H9 (cell line): ENCODE results near the gene PITX1. TPM values are rescaled to one million over a fixed set of nuclear protein-coding genes. Genes with fewer than 3 reads are reported as not detected.

Experiments
- DNase-seq: peaks from one replicate; pipeline ENCODE4 v3.0.0-alpha.2; 2017
- H2AFZ ChIP-seq: one replicate; pipeline ENCODE4 v1.6.1; 2013; ENCODE audit warnings: mild to moderate bottlenecking, low read length, control low read depth, moderate library complexity
- H2AK5ac ChIP-seq: 2 replicates; pipeline ENCODE4 v1.6.1; 2013; ENCODE audit warnings: low read length, control low read depth, mixed read lengths; ENCODE audit not compliant: insufficient read length
- H2BK120ac ChIP-seq: one replicate; pipeline ENCODE4 v1.6.1; 2013; ENCODE audit warnings: low read depth, mild to moderate bottlenecking, low read length, control low read depth, inconsistent platforms; ENCODE audit not compliant: poor library complexity, severe bottlenecking
- H2BK12ac ChIP-seq: 2 replicates; pipeline ENCODE4 v1.6.1; 2013; ENCODE audit warnings: low read length, control low read depth, mixed read lengths, low read depth; ENCODE audit not compliant: insufficient read length
- H2BK15ac ChIP-seq: 2 replicates; pipeline ENCODE4 v1.6.1; 2013; ENCODE audit warnings: low read depth, low read length, control low read depth
- H2BK20ac ChIP-seq: one replicate; pipeline ENCODE4 v1.6.1; 2013; ENCODE audit warnings: low read depth, mild to moderate bottlenecking, low read length, control low read depth, inconsistent platforms; ENCODE audit not compliant: poor library complexity, severe bottlenecking
- H2BK5ac ChIP-seq: 2 replicates; pipeline ENCODE4 v1.6.1; 2013; ENCODE audit warnings: low read length, control low read depth, mixed read lengths; ENCODE audit not compliant: insufficient read length
- H3K14ac ChIP-seq: 2 replicates; pipeline ENCODE4 v1.6.1; 2013; ENCODE audit warnings: low read length, control low read depth; ENCODE audit not compliant: insufficient read depth
- H3K18ac ChIP-seq: 2 replicates; pipeline ENCODE4 v1.6.1; 2013; ENCODE audit warnings: low read depth, mild to moderate bottlenecking, mixed read lengths, low read length, control low read depth; ENCODE audit not compliant: insufficient read length
- H3K23ac ChIP-seq: 2 replicates; pipeline ENCODE4 v1.6.1; 2013; ENCODE audit warnings: low read length, control low read depth, mixed read lengths, low read depth; ENCODE audit not compliant: insufficient read length
- H3K23me2 ChIP-seq: 2 replicates; pipeline ENCODE4 v1.6.1; 2013; ENCODE audit warnings: low read depth, mild to moderate bottlenecking, mixed read lengths, low read length, control low read depth; ENCODE audit not compliant: insufficient read length, poor library complexity, severe bottlenecking
- H3K27ac ChIP-seq: 2 replicates; pipeline ENCODE4 v1.5.1; 2013; ENCODE audit warnings: low read length, control low read depth, mixed read lengths, low read depth; ENCODE audit not compliant: insufficient read length
- H3K27me3 ChIP-seq: 2 replicates; pipeline ENCODE4 v1.6.1; 2013; ENCODE audit warnings: low read length, control low read depth, inconsistent platforms; ENCODE audit not compliant: insufficient read depth
- H3K4ac ChIP-seq: 2 replicates; pipeline ENCODE4 v1.6.1; 2013; ENCODE audit warnings: low read depth, mild to moderate bottlenecking, control low read depth, inconsistent platforms, low read length, moderate library complexity
- H3K4me1 ChIP-seq: 2 replicates; pipeline ENCODE4 v1.6.1; 2013; ENCODE audit warnings: low read length, control low read depth, inconsistent platforms; ENCODE audit not compliant: insufficient read depth
- H3K4me2 ChIP-seq: 2 replicates; pipeline ENCODE4 v1.6.1; 2013; ENCODE audit warnings: low read length, control low read depth, mixed read lengths; ENCODE audit not compliant: insufficient read length, insufficient read depth
- H3K56ac ChIP-seq: 2 replicates; pipeline ENCODE4 v1.6.1; 2013; ENCODE audit warnings: low read depth, mild to moderate bottlenecking, mixed read lengths, low read length, control low read depth; ENCODE audit not compliant: insufficient read length
- H3K79me1 ChIP-seq: 2 replicates; pipeline ENCODE4 v1.6.1; 2013; ENCODE audit warnings: low read depth, mild to moderate bottlenecking, moderate library complexity, low read length, control low read depth, inconsistent platforms; ENCODE audit not compliant: insufficient read depth, poor library complexity, severe bottlenecking
- H3K79me2 ChIP-seq: 2 replicates; pipeline ENCODE4 v1.6.1; 2013; ENCODE audit warnings: low read length, control low read depth, inconsistent platforms; ENCODE audit not compliant: insufficient read depth
- H3K9ac ChIP-seq: 2 replicates; pipeline ENCODE4 v1.6.1; 2013; ENCODE audit warnings: low read length, control low read depth, mixed read lengths; ENCODE audit not compliant: insufficient read length; ENCODE audit errors: extremely low read depth
- H3K9me3 ChIP-seq: one replicate; pipeline ENCODE4 v1.6.1; 2013; ENCODE audit warnings: low read depth, low read length, inconsistent platforms; ENCODE audit not compliant: control insufficient read depth
- H3T11ph ChIP-seq: one replicate; pipeline ENCODE4 v1.6.1; 2013; ENCODE audit warnings: mild to moderate bottlenecking, low read length, control low read depth, inconsistent platforms
- H4K20me1 ChIP-seq: one replicate; pipeline ENCODE4 v1.6.1; 2013; ENCODE audit not compliant: control insufficient read depth, insufficient read length, insufficient read depth
- H4K5ac ChIP-seq: 2 replicates; pipeline ENCODE4 v1.6.1; 2013; ENCODE audit warnings: low read depth, mild to moderate bottlenecking, mixed read lengths, low read length, control low read depth; ENCODE audit not compliant: insufficient read length
- H4K8ac ChIP-seq: replicated peaks from 2 replicates; pipeline ENCODE4 v1.6.1; 2013; ENCODE audit warnings: low read length, control low read depth, mixed read lengths, low read depth; ENCODE audit not compliant: insufficient read length
- H4K91ac ChIP-seq: 2 replicates; pipeline ENCODE4 v1.6.1; 2013; ENCODE audit warnings: low read depth, mild to moderate bottlenecking, moderate library complexity, mixed read lengths, low read length, control low read depth; ENCODE audit not compliant: insufficient read length
- H3K27ac Mint-ChIP-seq, 3 experiments: 2 replicates in 2 of 3; 3 replicates in 1 of 3; pipeline ENCODE4 v1.8.0; 2020 to 2021; ENCODE audit warnings: mixed read lengths in 3 of 3, mild to moderate bottlenecking in 1 of 3, moderate library complexity in 1 of 3
- H3K27me3 Mint-ChIP-seq: 2 replicates; pipeline ENCODE4 v1.8.0; 2021; ENCODE audit warnings: low read depth, mild to moderate bottlenecking, moderate library complexity, mixed read lengths
- H3K36me3 Mint-ChIP-seq, 3 experiments: 2 replicates in 2 of 3; 3 replicates in 1 of 3; pipeline ENCODE4 v1.8.0; 2020 to 2021; ENCODE audit warnings: low read depth in 3 of 3, mixed read lengths in 3 of 3; ENCODE audit not compliant: insufficient read depth in 1 of 3
- H3K4me1 Mint-ChIP-seq, 2 experiments: 2 replicates each; pipeline ENCODE4 v1.8.0; 2020; ENCODE audit warnings: mixed read lengths in 2 of 2
- H3K4me3 Mint-ChIP-seq, 2 experiments: 2 replicates in 1 of 2; 3 replicates in 1 of 2; pipeline ENCODE4 v1.8.0; 2020 to 2021; ENCODE audit warnings: mild to moderate bottlenecking in 2 of 2, mixed read lengths in 2 of 2, moderate library complexity in 1 of 2
- H3K9me3 Mint-ChIP-seq, 2 experiments: 2 replicates in 1 of 2; 3 replicates in 1 of 2; pipeline ENCODE4 v1.8.0; 2020; ENCODE audit warnings: mild to moderate bottlenecking in 2 of 2, mixed read lengths in 2 of 2, moderate library complexity in 1 of 2
- CTCF ChIP-seq: fragments of 200-600 bp; sonication (generic); conservative IDR thresholded peaks from 3 replicates; pipeline ENCODE4 v1.8.0; 2021; ENCODE audit warnings: antibody characterized with exemption, mild to moderate bottlenecking
- WGBS: extraction: QIAGEN DNeasy Blood & Tissue Kit; methylation state at CpG from one replicate; pipeline ENCODE4 v1.1.7; 2013; ENCODE audit warnings: missing lambda C conversion rate, low lambda C conversion rate, mixed read lengths; ENCODE audit not compliant: insufficient read length; ENCODE audit errors: extremely low coverage; 5-methylcytosine and 5-hydroxymethylcytosine counted together
- total RNA-seq: library from RNA; stranded (reverse); gene quantifications from 2 replicates; pipeline ENCODE4 v1.2.1, GENCODE V29; 2021

Gene PITX1
- total RNA-seq, 1 experiment from 2014 or later, result not detected

GRCh38 chr5:135013947-135014570 is 20.0 kb downstream of the PITX1 start:
- Histone ChIP-seq H3K4me2 (no peak overlapping the region), H3K4ac (no peak overlapping the region), H3K23me2 (no peaks in the 10 kb centered on the region), H3K27me3 (no peaks in the 10 kb centered on the region), H3K23ac (no peak overlapping the region), H2BK5ac (no peak overlapping the region), H4K91ac (no peak overlapping the region), H2BK20ac (no peak overlapping the region), H3K4me1 (no peaks in the 10 kb centered on the region), H3T11ph (no peak overlapping the region), H3K27ac (no peak overlapping the region), H2AK5ac (no peak overlapping the region), H3K79me1 (no peaks in the 10 kb centered on the region), H2BK12ac (no peak overlapping the region), H2AFZ (no peak overlapping the region), H4K5ac (no peak overlapping the region), H2BK15ac (no peak overlapping the region), H3K79me2 (no peaks in the 10 kb centered on the region), H3K18ac (no peak overlapping the region), H4K8ac (no peak overlapping the region), H3K56ac (no peak overlapping the region), H4K20me1 (no peaks in the 10 kb centered on the region), H3K9ac (no peak overlapping the region), H3K9me3 (no peaks in the 10 kb centered on the region), H3K14ac (no peak overlapping the region), H2BK120ac (no peak overlapping the region)
- Mint-ChIP-seq H3K9me3 (no peaks in the 10 kb centered on the region), H3K27ac (no peak overlapping the region; a peak in 2 of 7 replicates), H3K27me3 (peaks cover 48% of the 10 kb centered on the region), H3K4me3 (no peak overlapping the region), H3K4me1 (peaks cover 3% of the 10 kb centered on the region in 2 experiments; a peak in 1 of 4 replicates), H3K36me3 (no peaks in the 10 kb centered on the region)
- WGBS, result no CpG with 5 or more reads among the region's 10 CpGs
- no peak for TF ChIP-seq CTCF
- peak; percentile 20 for DNase-seq
